ENCODE data around the gene TMEM233.
"Not testable (repeated sequence)": the region's sequence is repeated elsewhere in the genome, so short reads cannot be mapped to it uniquely, and the experiment has no call there.

Gene TMEM233

GRCh38 chr12:119613319-119613936, 19.9 kb downstream of the TMEM233 start:
- DNase-seq: no peak

GRCh38 chr12:119614705-119615104, 21.1 kb downstream of the TMEM233 start:
- DNase-seq: no peak

- DNase-seq: no peak
These were observed 22.2 kb downstream of the TMEM233 start for GRCh38 chr12:119615518-119616475.

- DNase-seq: not testable (repeated sequence)
These were observed 24.8 kb downstream of the TMEM233 start for GRCh38 chr12:119618328-119618896.

- no peak for DNase-seq
These were observed 26.9 kb downstream of the TMEM233 start for GRCh38 chr12:119620490-119620889.

- no peak for DNase-seq
These were observed 28.3 kb downstream of the TMEM233 start for GRCh38 chr12:119621878-119622277.

GRCh38 chr12:119624966-119625365, 31.4 kb downstream of the TMEM233 start:
- DNase-seq: no peak

GRCh38 chr12:119627019-119627643, 33.6 kb downstream of the TMEM233 start:
- DNase-seq: no peak

- DNase-seq: no peak
These were observed 34.1 kb downstream of the TMEM233 start for GRCh38 chr12:119627686-119628085.

GRCh38 chr12:119630223-119630780, 36.7 kb downstream of the TMEM233 start:
- no peak for DNase-seq

- DNase-seq: no peak
These were observed 37.5 kb downstream of the TMEM233 start for GRCh38 chr12:119630962-119631550.

GRCh38 chr12:119631930-119632678, 38.5 kb downstream of the TMEM233 start:
- DNase-seq: no peak

- no peak for DNase-seq
These were observed 41.2 kb downstream of the TMEM233 start for GRCh38 chr12:119634743-119635142.

- no peak for DNase-seq
These were observed 49.4 kb downstream of the TMEM233 start for GRCh38 chr12:119642986-119643385.

- no peak for DNase-seq
These were observed 51.4 kb downstream of the TMEM233 start for GRCh38 chr12:119644930-119645329.

- DNase-seq: no peak
These were observed 52.0 kb downstream of the TMEM233 start for GRCh38 chr12:119645535-119646059.

GRCh38 chr12:119649202-119649808, 55.7 kb downstream of the TMEM233 start:
- no peak for DNase-seq

- no peak for DNase-seq
These were observed 59.1 kb downstream of the TMEM233 start for GRCh38 chr12:119652665-119653064.

- not testable (repeated sequence) for DNase-seq
These were observed 63.4 kb downstream of the TMEM233 start for GRCh38 chr12:119657001-119657400.

GRCh38 chr12:119658166-119658565, 64.6 kb downstream of the TMEM233 start:
- DNase-seq: not testable (repeated sequence)

All from right forelimb (tissue), 1 donor.